Stimulated activated CD4-positive, alpha-beta T cell treated with anti-CD3 and anti-CD28 coated beads, Interleukin-4, amount 100 ng/mL, for 48 hours (primary cell): ENCODE results near the gene MRPL18.
"Not testable (repeated sequence)": the region's sequence is repeated elsewhere in the genome, so short reads cannot be mapped to it uniquely, and the experiment has no call there.

Experiments
- DNase-seq, 2 donors: peaks; one replicate each; pipeline ENCODE4 v3.0.0-alpha.2; 2020; ENCODE audit warnings: low read depth in 2 of 2

The MRPL18 gene

DNA sequence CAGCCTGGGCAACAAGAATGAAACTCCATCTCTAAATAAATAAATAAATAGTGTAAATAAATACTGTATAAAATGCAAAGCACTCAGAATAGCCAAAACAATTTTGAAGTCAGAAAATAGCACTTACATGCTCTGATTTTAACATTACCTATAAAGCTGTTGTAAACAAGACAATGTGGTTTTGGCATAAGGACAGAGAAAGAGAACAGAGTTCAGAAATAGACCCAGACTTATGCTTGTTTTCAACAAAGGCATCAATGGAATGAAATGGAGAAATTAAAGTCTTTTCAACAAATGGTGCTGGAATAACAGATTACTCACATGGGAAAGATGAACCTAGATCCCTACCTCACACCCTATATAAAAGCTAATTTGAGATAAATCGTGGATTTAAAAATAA is 18.1 kb upstream of the MRPL18 start:
- no peak for DNase-seq

DNA sequence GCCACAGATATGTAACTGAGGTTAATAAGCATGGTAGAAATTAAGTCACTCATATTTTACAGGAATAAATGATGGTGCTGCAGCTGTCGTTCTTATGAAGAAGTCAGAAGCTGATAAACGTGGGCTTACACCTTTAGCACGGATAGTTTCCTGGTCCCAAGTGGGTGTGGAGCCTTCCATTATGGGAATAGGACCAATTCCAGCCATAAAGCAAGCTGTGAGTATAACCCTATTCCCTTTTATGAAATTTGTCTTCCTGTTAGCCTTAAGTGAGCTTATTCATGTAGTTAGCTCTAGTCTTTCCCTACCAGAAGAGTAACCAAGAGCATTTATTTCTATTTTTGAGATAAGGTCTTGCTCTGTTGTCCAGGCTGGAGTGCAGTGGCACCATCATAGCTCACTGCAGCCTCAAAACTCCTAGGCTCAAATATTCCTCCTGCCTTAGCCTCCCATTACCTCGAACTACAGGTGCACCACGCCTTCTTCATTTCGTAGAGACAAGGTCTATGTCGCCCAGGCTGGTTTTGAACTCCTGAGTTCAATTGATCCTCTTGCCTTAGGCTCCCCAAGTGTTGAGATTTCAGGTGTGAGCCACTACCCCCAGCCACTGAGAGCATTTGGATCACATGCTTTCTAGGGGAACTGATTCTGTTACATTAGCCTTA is 12.9 kb upstream of the MRPL18 start:
- no peak for DNase-seq

DNA sequence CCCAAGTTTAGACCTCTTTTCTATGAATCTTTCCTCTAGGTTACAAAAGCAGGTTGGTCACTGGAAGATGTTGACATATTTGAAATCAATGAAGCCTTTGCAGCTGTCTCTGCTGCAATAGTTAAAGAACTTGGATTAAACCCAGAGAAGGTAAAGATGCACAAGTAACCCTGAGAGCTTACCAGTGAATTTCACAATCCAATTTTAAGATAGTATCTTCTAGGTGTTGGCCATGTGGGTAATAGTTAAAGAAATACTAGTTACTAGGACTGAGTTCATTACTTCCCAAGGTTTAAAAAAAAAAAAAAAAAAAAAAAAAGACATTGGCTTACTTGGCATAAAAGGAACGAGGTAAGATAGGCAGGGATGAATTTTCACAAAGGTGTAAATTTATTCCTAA is 12.1 kb upstream of the MRPL18 start:
- no peak for DNase-seq

DNA sequence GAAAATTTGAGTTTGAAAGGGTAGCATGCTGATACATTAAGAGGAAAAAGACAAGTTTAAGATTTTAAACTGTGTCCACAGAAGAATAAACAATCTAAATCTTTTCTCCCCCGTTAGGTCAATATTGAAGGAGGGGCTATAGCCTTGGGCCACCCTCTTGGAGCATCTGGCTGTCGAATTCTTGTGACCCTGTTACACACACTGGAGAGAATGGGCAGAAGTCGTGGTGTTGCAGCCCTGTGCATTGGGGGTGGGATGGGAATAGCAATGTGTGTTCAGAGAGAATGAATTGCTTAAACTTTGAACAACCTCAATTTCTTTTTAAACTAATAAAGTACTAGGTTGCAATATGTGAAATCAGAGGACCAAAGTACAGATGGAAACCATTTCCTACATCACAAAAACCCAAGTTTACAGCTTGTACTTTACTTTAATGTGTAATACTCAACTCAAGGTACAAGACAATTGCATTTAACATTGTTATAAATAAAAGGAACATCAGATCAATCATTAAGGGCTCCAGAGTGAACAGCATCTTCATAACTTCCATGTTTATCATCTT is 11.6 kb upstream of the MRPL18 start:
- DNase-seq = no peak

DNA sequence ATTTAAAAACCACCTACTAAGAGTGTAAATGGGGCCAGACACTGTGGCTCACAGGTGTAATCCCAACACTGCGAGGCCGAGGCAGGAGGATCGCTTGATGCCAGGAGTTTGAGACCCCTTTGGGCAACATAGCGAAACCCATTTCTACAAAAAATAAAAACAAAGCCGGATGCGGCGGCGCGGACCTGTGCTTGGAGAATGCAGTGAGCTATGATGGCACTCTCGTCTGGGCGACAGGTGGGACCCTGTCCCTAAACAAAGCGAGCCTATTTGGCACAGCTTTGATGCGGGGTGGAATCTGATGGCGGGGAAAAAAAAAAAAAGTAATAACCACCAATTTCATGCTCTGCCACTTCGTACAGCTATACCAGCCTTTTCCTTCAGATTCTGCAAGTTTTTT is 2.0 kb upstream of the MRPL18 start:
- DNase-seq = no peak

DNA sequence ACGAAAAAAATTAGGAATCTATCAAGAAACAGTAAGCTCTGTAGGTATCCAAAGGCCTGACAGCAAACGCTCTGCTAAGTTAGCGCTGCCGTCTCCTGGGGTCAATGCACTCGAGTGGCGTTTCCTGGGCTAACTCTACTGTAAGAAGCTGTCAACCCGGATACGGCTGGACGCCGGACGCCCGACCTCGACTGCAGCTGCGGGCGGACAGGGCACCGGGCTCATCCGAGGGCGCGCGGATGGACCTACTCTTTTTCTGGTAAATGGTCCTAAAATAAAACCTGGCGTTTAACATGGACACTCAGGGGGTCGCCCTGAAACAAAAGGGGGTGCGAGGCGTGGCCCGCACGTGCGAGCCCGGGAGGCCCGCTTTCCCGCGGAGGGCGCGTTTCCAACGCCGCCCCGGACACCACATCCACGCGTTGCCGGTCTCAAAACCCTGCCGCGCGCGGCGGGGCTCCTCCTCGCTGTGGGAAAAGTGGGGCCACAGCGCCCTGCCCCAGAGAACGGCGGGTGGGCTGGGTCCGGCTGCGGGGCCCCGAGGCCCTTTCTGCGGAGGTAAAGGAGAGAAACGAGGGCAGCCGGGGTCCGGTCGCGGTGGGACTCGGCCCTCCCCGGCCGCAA is 1.4 kb upstream of the MRPL18 start:
- DNase-seq = peak in 1 of 2 donors; percentile 14

DNA sequence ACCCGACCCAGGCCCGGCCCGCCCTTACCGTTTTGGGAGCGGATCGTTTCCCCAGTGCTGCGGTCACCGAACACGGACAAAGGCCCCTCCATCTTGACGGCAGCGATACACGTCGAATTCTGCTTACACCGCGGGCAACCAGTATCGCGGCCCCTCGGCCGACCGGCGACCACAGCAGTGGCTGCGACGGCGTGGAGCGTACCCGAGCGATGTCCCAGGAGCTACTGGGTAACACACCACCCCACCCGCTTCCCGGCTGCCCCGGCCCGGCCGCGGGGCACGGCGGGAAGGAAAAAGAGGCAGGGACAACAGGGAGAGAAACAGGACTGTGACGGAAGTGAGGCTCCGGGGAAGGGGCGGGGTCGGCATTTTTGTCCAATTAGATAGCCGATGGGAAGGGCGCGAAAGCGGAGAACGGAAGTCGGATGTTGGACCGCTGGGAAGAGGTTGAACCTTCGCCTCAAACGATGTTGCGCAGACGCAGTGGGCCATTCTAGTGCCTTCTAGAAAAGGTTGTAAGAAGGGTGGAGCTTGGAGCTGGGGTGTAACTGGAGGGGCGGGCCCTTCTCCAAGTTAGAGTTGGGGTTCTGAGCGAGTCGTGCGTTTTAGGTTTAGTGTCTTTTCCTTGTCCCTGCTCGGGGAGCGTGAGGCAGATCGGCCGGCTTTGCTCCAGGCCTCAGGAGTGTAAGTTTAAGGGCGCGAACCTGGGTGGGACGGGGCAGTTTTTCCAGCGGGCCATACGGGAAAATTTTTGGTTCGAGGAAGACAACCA is 704 bp upstream of the MRPL18 start, which contains the start of gene TCP1:
Gene TCP1 (minus strand): TSS at position 226 of the 772 bp plus-strand sequence. CDS start 134 bp downstream, at position 92.
- DNase-seq = peak; percentile 96 to 99

DNA sequence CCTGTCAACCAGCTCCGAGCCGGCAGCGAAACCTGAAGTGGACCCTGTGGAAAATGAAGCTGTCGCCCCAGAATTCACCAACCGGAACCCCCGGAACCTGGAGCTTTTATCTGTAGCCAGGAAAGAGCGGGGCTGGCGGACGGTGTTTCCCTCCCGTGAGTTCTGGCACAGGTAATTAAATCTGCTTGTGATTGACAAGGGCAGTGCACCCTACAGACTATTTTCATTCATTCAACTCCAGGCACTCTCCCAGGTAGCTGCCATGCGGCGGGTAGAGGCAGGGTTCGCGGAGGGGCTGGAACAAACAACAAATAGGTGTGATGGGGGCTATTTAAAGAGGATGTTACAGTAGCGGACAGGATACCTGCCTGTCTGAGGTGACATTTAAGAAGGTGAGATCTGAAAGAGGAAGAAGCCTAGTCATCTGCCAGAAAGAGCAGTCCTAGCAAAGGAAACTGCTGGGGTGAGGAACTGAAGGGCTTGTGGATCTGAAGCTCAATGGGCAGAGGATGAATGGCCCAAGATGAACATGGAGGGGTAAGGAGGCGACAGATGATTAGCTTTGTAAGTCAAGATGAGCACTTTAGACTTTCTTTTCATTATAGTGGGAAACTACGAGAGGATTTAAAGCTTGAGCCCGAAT is 810 bp downstream of the MRPL18 start:
- DNase-seq = no peak

DNA sequence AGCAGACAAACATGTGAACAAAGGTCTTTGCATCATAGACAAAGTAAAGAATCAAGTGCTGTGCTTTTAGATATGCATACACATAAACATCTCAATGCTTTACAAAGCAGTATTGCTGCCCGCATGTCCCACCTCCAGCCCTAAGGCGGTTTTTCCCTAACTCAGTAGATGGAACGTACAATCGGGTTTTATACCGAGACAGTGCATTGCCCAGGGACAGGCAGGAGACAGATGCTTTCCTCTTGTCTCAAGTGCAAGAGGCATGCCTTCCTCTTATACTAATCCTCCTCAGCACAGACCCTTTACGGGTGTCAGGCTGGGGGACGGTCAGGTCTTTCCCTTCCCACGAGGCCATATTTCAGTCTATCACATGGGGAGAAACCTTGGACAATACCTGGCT is 4.7 kb downstream of the MRPL18 start:
- DNase-seq = not testable (repeated sequence)

DNA sequence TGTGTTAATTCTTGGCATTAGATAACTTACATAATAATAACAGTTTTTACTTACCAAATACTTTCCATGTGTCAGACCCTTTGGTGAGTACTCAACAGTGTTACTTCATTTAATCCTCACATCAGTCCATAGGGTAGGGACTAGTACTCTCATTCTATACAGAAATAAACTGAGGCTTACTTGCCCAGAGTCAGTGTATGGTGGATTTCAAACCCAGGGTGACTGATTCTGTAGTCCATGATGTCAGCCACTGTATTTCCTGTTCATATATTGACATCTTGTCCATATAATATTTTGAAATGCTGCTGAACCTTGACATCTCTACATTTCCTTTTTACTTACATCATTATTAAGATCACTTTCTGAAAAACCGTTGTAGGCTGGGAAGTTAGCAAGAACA is 7.3 kb downstream of the MRPL18 start:
- no peak for DNase-seq

DNA sequence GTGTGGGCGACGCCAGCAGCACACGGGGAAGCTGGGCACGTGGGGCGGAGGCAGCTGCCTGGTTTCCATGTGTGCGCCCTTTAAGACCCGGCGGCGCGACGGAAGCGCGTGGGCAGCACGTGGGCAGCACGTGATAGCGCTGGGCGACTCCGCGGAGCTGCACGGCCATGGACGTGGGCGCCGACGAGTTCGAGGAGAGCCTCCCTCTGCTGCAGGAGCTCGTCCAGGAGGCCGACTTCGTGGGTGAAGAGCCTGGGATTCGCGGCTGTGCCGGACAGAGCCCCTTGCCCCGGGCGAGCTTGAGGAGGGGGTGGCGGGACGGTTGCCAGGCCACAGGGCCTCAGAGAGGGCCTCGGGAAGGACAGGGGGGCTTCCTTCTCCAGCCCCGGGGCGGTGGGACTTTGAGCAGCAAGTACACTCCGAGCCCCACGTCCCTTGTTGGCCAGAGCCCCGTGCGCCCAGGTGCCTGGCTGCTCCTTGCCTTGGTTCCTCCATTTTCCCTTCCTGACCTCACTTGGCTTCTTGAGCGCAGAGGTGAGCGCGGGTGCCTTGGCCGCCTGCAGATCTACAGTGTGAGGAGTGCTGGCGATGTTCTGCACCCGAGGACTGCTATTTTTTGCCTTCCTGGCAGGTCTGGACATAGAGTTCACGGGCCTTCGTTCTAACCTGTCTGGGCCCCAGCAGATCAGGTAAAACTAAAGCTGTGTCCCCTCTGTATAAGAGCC is 10.0 kb downstream of the MRPL18 start, which contains the start of gene PNLDC1:
Gene PNLDC1 (plus strand): TSS at position 136 of the 725 bp plus-strand sequence. CDS start 32 bp downstream, at position 168.
- no peak for DNase-seq

DNA sequence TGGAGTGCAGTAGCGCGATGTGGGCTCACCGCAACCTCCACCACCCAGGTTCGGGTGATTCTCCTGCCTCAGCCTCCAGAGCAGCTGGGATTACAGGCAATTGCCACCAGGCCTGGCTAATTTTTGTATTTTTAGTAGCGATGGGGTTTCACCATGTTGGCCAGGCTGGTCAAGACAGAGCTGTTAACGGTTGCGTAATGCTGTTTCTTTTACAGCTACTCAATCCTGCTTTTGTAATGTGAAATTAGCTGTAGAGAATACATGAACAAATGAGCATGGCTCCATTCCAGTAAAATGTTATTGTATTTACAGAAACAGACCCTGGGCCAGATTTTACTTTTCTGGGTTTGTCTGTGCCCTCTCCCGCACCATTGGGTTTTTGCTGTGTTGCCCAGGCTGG is 11.7 kb downstream of the MRPL18 start:
- DNase-seq = no peak

DNA sequence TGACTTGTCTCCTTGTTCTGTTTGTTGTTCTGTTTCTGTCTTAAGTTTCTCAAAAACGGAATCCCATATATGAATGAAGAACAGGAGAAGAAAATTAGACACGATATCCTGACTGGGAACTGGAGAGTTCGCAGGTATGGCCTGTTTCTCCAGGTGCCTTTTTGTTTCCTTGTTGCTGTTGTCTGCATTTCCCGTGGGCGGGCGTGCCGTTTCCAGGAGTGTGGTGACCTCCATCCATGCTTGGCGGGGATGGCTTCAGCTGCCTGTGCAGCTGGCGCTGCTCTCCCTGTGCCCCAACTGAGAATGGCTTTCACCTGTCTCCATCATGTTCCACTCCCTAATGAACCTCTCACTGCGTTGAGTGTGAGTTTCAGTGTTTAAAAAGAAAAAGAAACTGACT is 14.2 kb downstream of the MRPL18 start:
- DNase-seq = no peak

DNA sequence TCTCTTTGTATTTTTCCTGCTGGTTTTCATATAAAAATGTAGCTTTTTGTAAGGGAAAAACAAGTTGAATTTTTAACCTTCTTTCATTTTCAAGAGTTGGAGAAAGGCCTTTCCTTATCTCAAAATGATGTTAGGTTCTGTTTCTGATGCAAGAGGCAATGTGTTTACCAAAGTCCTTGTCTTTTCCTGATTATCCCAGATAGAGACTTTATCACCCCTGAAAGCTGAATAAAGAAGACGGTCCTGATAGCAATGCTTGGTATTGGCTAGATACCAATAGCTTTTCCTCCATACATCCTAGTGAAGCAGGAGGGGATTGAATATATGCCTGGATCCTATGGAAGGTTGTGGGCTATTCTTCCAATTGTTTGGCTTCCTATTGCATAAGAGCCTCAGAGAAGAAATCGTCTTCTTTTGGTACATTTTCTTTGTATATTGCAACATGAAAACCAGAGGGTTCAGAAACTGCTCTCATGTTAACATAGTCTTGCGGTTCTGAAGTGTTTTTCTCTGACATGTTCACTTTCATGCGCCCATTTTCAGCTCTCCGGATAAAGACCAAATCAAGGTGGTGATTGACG is 15.3 kb downstream of the MRPL18 start:
- DNase-seq = no peak

DNA sequence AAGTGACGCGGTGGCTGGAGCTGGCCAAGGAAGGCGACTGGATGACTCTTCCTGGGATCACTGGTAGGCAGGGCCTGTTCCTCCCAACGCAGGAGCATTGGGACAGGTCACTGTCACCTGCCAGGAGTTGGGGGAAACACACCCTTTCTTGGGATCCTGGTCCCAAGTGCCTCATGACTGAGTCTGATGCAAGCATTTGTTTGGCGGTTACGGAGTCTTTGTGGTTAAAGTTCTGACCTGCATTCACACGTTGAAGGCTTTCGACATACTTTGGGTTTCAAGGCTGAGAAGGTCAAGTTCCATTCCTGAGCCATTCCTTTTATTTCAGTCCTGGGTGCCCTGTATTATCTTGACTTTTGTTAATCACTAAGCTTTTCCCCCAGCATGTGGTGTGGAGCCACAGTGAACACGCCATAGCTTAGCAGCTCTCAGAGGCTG is 15.8 kb downstream of the MRPL18 start:
- no peak for DNase-seq

DNA sequence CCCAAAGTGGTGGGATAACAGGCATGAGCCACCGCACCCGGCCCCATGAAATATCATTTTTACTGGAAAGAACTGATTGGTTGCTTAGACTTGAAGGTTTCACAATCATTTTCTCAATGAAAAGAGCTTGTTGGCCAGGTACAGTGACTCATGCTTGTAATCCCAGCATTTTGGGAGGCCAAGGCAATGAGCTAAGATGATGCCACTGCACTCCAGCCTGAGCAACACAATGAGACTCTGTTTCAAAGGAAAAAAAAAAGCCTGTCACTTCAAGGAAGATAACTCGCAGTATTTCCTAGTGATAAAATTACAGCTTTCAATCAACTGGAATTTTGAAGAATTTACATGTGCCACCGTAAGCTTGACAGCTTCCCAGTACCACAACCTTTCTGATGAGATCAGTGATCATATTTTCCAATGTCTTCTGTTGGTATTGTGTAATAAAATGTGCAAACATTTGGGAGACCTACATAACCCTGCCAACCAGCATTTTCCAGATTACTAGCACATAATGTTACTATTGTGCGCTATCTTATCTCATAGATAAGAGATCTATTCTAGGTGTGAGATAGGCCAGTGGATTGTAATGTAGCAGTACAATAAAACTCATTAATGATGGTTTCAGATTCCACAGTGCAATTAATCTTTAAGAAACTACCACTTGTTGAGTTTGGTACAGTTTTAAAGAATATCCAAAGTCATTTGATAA is 17.0 kb downstream of the MRPL18 start:
- DNase-seq = no peak

DNA sequence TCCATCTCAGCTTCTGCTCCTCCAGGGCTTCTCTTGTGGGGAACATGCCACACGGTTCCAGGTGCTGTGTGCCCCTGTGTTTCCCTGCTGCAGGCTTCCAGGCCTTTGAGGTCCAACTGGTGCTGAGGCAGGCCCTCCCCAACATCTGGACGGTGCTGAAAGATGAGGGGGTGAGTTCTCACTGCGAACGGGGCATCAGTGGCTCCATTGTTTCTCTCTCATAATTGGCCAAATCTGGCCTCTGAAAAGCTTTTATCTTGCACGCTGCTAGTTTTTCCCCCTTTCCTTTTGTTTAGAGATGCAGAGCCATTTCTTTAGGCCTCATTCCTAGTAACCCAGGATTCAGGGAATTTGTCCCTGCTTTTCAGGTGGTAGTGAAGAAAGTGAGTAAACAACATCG is 18.4 kb downstream of the MRPL18 start:
- DNase-seq = no peak

DNA sequence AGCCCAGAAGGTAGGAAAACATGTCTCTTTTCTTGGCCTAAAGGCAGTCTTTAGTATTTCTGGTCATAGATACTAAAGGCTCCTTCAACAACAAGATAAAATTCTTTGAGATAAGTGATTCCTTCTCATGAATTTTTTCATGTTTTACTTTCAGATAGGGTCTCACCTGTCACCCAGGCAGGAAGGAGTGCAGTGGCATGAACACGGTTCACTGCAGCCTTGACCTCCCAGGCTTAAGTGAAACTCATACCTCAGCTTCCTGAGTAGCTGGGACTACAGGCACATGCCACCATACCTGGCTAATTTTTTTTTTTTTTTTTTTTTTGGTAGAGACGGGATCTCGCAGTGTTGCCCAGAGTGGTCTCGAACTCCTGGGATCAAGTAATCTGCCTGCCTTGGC is 18.9 kb downstream of the MRPL18 start:
- DNase-seq = no peak

DNA sequence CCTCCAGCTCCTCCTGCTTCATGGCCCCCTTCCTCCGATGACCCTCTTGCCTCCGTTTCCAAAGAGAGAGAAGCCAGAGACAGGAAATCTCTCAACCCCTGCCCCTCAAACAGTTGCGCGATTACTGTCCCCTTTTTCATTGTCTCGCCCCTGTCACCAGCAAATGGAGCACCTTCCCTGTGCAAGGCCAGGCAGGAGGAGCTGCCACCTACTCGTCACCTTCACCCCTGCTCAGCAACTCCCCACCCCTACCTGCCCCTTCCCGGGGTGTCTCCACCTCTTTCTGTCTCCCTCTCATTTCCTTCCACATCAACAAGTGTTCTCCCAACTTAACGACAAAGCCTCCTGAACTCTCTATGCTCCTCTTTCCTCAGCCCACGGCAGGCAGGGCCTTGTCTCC is 23.5 kb downstream of the MRPL18 start:
- DNase-seq = no peak

DNA sequence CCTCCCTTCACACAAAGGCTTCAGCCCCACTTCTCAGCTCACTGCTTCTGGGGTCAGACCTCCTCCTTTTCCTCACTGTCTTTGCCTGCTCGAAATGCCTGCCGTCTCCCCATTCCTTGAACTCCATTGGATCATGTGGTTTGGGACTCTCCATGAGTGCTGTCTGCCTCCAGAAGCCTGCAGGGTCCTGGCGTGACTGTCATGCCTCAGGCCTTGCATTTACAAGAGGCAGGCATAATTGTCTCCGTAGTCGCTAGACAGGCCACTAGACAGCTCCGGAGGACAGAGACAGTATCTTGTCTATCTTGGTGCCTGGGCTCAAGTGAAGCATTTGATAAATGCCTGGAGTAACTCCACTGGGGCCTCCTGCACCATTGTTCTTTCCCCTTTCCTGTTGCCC is 25.1 kb downstream of the MRPL18 start:
- DNase-seq = no peak
